MG63 (cell line): ENCODE measurements around the gene DAW1. TPM values are rescaled to one million over a fixed set of nuclear protein-coding genes. Genes with fewer than 3 reads are reported as not detected.
"Not testable (repeated sequence)": the region's sequence is repeated elsewhere in the genome, so short reads cannot be mapped to it uniquely, and the experiment has no call there.

Experiments used
- DNase-seq: peaks from one replicate; pipeline ENCODE4 v3.0.0-alpha.2; 2020
- H3K27me3 ChIP-seq: fragments of 250-450 bp; sonication (Bioruptor Pico); 2 replicates; pipeline ENCODE4 v1.5.1; 2020; ENCODE audit warnings: mild to moderate bottlenecking, moderate library complexity
- H3K36me3 ChIP-seq: fragments of 250-450 bp; sonication (Bioruptor Pico); 2 replicates; pipeline ENCODE4 v1.5.1; 2020; ENCODE audit warnings: mild to moderate bottlenecking, moderate library complexity
- H3K4me3 ChIP-seq: fragments of 250-450 bp; sonication (Bioruptor Pico); 2 replicates; pipeline ENCODE4 v1.5.1; 2020; ENCODE audit warnings: mild to moderate bottlenecking, moderate library complexity
- H3K9me3 ChIP-seq: fragments of 250-450 bp; sonication (Bioruptor Pico); 2 replicates; pipeline ENCODE4 v1.5.1; 2020; ENCODE audit warnings: mild to moderate bottlenecking, moderate library complexity
- total RNA-seq: library from RNA; depleted of rRNA; stranded (reverse); fragments of >200 nt; shearing (Covaris generic); gene quantifications from 2 replicates; pipeline ENCODE4 v1.2.3, GENCODE V29; 2014; ENCODE audit warnings: low replicate concordance; rRNA removed

Gene DAW1, protein sequence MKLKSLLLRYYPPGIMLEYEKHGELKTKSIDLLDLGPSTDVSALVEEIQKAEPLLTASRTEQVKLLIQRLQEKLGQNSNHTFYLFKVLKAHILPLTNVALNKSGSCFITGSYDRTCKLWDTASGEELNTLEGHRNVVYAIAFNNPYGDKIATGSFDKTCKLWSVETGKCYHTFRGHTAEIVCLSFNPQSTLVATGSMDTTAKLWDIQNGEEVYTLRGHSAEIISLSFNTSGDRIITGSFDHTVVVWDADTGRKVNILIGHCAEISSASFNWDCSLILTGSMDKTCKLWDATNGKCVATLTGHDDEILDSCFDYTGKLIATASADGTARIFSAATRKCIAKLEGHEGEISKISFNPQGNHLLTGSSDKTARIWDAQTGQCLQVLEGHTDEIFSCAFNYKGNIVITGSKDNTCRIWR
- total RNA-seq, result 8.3 and 8.5 TPM in 2 replicates

DNA sequence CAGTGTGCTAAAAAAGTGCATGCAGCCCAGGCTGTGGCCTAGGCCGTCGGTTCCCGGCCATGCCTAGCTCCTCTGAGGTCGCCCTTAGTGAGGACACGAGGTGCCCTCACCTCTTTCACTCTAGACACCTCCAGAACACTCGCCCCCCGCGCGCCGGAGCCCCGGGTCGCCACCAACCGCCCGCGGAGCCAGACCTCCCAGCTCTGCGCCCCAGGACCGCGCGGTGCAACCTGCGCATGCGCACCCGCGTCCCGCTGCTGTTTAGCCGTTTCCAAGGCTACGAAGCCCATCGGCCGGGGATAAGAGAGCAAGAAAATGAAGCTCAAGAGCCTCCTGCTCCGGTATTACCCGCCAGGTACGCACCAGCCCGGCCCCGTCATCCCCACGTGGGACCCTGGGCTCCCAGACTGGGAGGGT, at the start of gene DAW1:
TSS of gene DAW1 (plus strand) at position 257 of the 417 bp plus-strand sequence. CDS start at position 316, 59 bp downstream.
- Histone ChIP-seq H3K27me3 (no peaks in the 10 kb centered on the region), H3K36me3 (no peaks in the 10 kb centered on the region), H3K4me3 (no peak within 1 kb of the TSS), H3K9me3 (no peaks in the 10 kb centered on the region)
- DNase-seq, result no peak

- H3K4me3 ChIP-seq, result no peak overlapping the region
- 0 out of 2 replicates have a peak, but pooled peaks cover 2% of the 10 kb centered on the region for H3K36me3 ChIP-seq
- no peak for DNase-seq
- 0 out of 2 replicates have a peak, but pooled peaks cover 2% of the 10 kb centered on the region for H3K9me3 ChIP-seq
- no peaks in the 10 kb centered on the region for H3K27me3 ChIP-seq
These were observed 48.9 kb upstream of the DAW1 start for GRCh38 chr2:227822416-227823003.

DNA sequence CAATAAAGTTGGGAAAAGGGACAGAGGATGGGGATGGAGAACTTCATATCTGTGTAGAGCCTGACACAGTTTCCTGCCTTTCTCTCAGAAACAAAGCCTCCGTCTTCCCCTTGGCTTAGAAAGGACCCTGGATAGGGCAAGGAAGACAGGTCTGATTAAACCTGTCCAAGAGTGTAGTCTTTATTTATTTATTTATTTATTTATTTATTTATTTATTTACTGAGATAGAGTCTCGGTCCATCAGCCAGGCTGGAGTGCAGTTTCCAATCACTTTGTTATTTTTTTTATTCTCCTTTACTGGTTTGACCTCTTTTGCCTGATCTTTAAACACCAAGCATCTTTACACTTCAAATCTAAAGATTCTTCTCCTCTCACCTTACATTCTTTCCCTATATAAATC, 47.5 kb upstream of the DAW1 start:
- Histone ChIP-seq H3K4me3 (no peak overlapping the region), H3K27me3 (no peaks in the 10 kb centered on the region)
- DNase-seq, result no peak

GRCh38 chr2:227824711-227825110, 46.7 kb upstream of the DAW1 start:
- Histone ChIP-seq H3K27me3 (no peaks in the 10 kb centered on the region), H3K36me3 (0 out of 2 replicates have a peak, but pooled peaks cover 2% of the 10 kb centered on the region), H3K9me3 (peaks cover 2% of the 10 kb centered on the region; the same call in 1 of the 2 replicates), H3K4me3 (no peak overlapping the region)
- DNase-seq, result no peak

More for the DNA sequence above, 47.5 kb upstream of the DAW1 start:
- H3K36me3 ChIP-seq, result 0 out of 2 replicates have a peak, but pooled peaks cover 2% of the 10 kb centered on the region
- peaks cover 2% of the 10 kb centered on the region; the same call in 1 of the 2 replicates for H3K9me3 ChIP-seq

DNA sequence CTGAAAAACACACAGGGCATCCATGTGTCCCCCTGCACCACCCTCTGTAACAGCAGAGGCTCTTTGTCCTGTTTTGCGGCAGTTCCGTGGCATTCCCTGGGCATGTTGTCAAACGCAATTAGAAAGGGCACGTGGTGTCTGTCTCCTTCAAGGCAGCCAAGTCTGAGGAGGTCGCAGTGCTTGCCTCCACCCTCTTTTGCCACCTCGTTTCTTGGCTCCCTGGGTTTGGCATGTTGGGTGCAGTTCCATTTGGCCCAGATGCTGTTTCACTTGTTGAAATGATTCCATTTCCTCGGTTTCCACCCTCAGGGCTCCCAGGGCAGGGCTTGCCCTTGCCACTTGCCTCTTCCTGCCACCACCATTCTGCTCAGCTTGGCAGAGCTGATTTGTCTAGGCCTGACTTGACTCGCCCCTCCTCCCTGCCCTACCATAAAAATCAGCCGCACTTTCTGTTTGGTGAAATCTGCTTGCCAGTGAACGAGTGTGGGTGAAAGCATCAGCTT, 45.4 kb upstream of the DAW1 start:
- H3K27me3 ChIP-seq, result no peaks in the 10 kb centered on the region
- DNase-seq, result peak; percentile 48
- no peak overlapping the region for H3K4me3 ChIP-seq
- H3K9me3 ChIP-seq, result no peaks in the 10 kb centered on the region; the same call in 1 of the 2 replicates
- no peaks in the 10 kb centered on the region for H3K36me3 ChIP-seq

DNA sequence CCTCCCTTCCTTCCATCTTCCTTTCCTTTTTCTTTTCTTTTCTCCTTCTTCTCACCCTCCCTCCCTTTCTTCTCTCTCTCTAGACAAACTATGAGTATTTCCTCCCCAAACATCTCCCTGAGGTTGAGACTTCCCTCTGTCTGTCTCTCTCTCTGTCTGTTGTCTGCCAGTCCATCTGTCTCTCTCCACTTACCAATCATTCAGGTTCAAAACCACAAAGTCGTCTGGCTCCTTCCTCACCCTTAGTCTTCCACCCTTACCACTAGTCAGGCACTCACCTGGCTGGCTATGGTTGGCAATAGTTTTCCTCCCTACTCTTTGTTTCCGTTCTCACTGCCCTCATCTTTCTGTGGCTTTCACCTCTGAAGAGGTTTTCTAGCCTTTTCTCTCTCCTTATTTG, 44.9 kb upstream of the DAW1 start:
- Histone ChIP-seq H3K36me3 (no peaks in the 10 kb centered on the region), H3K4me3 (no peak overlapping the region), H3K27me3 (no peaks in the 10 kb centered on the region), H3K9me3 (no peaks in the 10 kb centered on the region; the same call in 1 of the 2 replicates)
- DNase-seq, result no peak

GRCh38 chr2:227827143-227827542, 44.3 kb upstream of the DAW1 start:
- no peak for DNase-seq
- no peak overlapping the region for H3K4me3 ChIP-seq
- no peaks in the 10 kb centered on the region; the same call in 1 of the 2 replicates for H3K9me3 ChIP-seq
- H3K36me3 ChIP-seq, result no peaks in the 10 kb centered on the region
- H3K27me3 ChIP-seq, result no peaks in the 10 kb centered on the region

- Histone ChIP-seq H3K9me3 (no peaks in the 10 kb centered on the region; the same call in 1 of the 2 replicates), H3K4me3 (no peak overlapping the region), H3K36me3 (no peaks in the 10 kb centered on the region), H3K27me3 (no peaks in the 10 kb centered on the region)
- no peak for DNase-seq
These were observed 42.9 kb upstream of the DAW1 start for GRCh38 chr2:227828477-227828912.

DNA sequence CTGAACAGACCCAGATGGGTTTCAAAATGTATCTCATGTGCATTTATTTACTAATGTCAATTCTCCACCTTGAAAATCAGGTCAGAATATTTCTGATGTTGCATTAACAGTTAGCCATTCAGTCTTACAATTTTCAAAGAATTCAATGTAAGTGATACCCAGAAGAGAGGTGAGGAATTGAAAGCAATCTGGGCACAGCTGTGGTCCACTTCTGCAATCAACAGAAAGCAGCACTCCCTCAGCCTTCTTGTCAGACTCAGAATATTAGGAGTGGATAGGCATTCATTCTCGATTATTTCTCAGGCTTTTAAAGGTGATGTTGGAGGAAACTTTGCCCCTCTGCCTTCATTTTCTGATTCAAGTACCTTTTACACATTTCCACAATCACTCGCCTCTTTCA, 42.1 kb upstream of the DAW1 start:
- H3K27me3 ChIP-seq, result no peaks in the 10 kb centered on the region
- H3K4me3 ChIP-seq, result no peak overlapping the region
- DNase-seq, result no peak
- no peaks in the 10 kb centered on the region for H3K36me3 ChIP-seq
- H3K9me3 ChIP-seq, result no peaks in the 10 kb centered on the region; the same call in 1 of the 2 replicates

- DNase-seq, result peak; percentile 63
- 0 out of 2 replicates have a peak, but pooled peaks cover 2% of the 10 kb centered on the region for H3K9me3 ChIP-seq
- H3K27me3 ChIP-seq, result no peaks in the 10 kb centered on the region
- H3K4me3 ChIP-seq, result no peak overlapping the region
- H3K36me3 ChIP-seq, result no peaks in the 10 kb centered on the region
These were observed 37.0 kb upstream of the DAW1 start for GRCh38 chr2:227834423-227834822.

DNA sequence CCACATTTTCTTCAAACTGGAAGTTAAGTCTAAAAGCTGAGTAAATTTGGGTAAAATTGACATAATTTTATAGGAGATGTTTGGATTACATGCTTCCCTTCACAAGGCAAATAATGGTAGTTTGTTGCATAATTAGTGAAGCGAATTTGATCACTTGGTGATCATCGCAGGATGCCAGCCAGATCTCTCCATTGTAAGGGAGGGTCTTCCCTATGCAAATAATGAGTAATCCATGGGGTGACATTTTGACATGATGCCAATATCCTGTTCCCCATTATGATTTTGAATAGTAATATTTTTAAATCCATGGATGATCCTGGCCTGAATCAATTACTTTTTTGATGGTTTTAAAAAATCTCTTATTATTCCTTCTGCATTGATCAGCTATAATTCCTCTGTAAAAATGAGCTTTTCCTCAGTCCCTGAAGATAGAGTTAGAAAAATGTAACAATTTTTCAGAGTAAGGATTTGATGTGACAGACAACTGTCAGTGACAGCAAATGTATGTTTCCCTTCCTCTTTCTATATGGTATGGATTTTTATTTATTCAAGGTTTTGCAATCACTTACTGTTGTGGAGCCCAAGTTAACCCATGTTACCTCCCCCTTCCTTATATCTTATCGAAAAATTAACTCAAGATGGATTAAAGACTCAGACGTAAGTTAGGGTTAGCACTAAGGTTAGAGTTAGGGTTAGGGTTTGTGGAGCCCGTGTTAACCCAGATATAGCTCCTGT, 36.3 kb upstream of the DAW1 start:
- Histone ChIP-seq H3K9me3 (0 out of 2 replicates have a peak, but pooled peaks cover 2% of the 10 kb centered on the region), H3K4me3 (no peak overlapping the region)

DNA sequence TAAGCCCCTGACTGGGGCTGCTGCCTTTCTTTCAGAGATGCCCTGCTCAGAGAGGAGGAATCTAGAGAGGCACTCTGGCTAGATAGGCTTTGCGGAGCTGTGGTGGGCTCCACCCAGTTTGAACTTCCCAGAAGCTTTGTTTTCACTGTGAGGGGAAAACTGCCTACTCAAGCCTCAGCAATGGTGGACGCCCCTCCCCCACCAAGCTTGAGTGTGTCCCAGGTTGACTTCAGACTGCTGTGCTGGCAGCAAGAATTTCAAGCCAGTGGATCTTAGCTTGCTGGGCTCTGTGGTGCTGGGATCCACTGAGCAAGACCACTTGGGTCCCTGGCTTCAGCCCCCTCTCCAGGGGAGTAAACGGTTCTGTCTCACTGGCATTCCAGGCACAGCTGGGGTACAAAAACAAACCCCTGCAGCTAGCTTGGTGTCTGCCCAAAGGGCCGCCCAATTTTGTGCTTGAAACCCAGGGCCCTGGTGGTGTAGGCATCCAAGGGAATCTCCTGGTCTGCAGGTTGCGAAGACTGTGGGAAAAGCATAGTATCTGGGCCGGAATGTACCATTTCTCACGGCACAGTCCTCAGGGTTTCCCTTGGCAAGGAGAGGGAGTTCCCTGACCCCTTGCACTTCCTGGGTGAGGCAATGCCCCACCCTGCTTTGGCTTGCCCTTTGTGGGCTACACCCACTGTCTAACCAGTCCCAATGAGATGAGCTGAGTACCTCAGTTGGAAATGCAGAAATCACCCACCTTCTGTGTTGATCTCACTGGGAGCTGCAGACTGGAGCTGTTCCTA, 31.9 kb upstream of the DAW1 start:
- H3K4me3 ChIP-seq, DNase-seq, H3K9me3 ChIP-seq, H3K27me3 ChIP-seq, H3K36me3 ChIP-seq: not testable (repeated sequence)

More for the DNA sequence above, 36.3 kb upstream of the DAW1 start:
- H3K36me3 ChIP-seq, result no peaks in the 10 kb centered on the region
- no peak for DNase-seq
- no peaks in the 10 kb centered on the region for H3K27me3 ChIP-seq

- H3K36me3 ChIP-seq, result no peaks in the 10 kb centered on the region
- no peaks in the 10 kb centered on the region for H3K27me3 ChIP-seq
- no peak overlapping the region for H3K4me3 ChIP-seq
- DNase-seq, result no peak
- no peaks in the 10 kb centered on the region for H3K9me3 ChIP-seq
These were observed 24.6 kb upstream of the DAW1 start for GRCh38 chr2:227846831-227847230.

GRCh38 chr2:227848146-227848545, 23.3 kb upstream of the DAW1 start:
- no peak overlapping the region for H3K4me3 ChIP-seq
- no peak for DNase-seq
- H3K9me3 ChIP-seq, result no peaks in the 10 kb centered on the region
- no peaks in the 10 kb centered on the region for H3K36me3 ChIP-seq
- no peaks in the 10 kb centered on the region for H3K27me3 ChIP-seq

- Histone ChIP-seq H3K36me3 (no peaks in the 10 kb centered on the region), H3K4me3 (no peak overlapping the region), H3K27me3 (no peaks in the 10 kb centered on the region), H3K9me3 (no peaks in the 10 kb centered on the region)
- DNase-seq, result no peak
These were observed 22.8 kb upstream of the DAW1 start for GRCh38 chr2:227848586-227848985.

GRCh38 chr2:227849906-227850305, 21.5 kb upstream of the DAW1 start:
- peak; percentile 62 for DNase-seq
- no peak overlapping the region for H3K4me3 ChIP-seq

More at GRCh38 chr2:227849906-227850305, 21.5 kb upstream of the DAW1 start:
- H3K36me3 ChIP-seq, result no peaks in the 10 kb centered on the region
- H3K27me3 ChIP-seq, result no peaks in the 10 kb centered on the region
- no peaks in the 10 kb centered on the region for H3K9me3 ChIP-seq
